ENCODE results near the gene CSK.

DNA sequence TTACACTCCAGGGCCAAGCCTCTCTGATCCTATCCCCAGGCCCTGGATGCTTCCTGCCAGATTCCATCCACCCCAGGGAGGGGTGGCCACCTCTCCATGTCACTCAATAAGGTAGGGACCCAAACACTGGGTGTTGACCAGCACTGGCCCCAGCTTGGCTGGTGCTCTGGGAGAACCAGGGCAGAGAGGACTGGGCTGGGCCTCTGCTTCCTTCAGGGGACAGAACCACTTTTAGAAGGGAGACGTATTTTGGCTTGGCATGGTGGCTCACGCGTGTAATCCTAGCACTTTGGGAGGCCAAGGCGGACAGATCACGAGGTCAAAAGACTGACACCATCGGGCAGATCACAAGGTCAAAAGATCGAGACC is 39.9 kb downstream of the CSK start:
- TF ChIP-seq EZH2phosphoT487 (IDR thresholded peaks at IDR 0.05; ENCODE audit: insufficient read depth, low read depth) (no peak), EZH2 (IDR thresholded peaks at IDR 0.05; ENCODE audit: insufficient read depth, poor library complexity, severe bottlenecking) (no peak)

All from GM23248 (cell line).